ENCODE measurements around the gene SAMM50. TPM values are rescaled to one million over a fixed set of nuclear protein-coding genes. Genes with fewer than 3 reads are reported as not detected.

The SAMM50 gene
- polyA plus RNA-seq, 1 experiment, result 61.7 TPM

DNA sequence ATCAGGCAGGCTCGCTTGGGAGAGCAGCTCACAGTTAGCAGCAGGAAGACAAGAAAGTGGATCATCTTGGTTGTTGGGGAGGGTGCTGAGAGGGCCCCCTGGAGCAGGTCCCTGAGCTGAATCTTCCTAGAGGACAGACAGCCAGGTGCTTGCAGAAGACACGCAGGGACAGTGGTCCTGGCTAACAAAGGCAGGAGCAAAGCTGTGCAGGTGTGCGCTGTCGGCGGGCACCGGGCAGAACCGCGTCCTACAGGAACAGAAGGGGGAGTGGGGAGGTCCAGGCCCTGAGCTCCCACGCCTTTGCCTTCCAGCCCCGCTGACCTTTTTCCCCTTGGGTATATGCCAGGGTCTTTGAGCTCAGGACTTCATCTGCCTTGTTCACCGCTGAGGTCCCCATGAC lies 38.8 kb downstream of the SAMM50 start:
- Histone ChIP-seq H3K27ac (ENCODE audit: low read depth, low read length) (no peak overlapping the region), H3K27me3 (ENCODE audit: control insufficient read depth, insufficient read depth, low read length) (no peaks in the 10 kb centered on the region), H3K9me3 (ENCODE audit: control insufficient read depth, insufficient read depth, low read length) (no peaks in the 10 kb centered on the region), H3K4me3 (ENCODE audit: low read depth, low read length) (no peak overlapping the region)
- DNase-seq (ENCODE audit: low read depth, low spot score), result no peak
- ChIA-PET POLR2A (no interaction called here), CTCF (interaction anchor here (0.7 to 5.2 kb wide), 37 partner anchors 8 to 691 kb away, joined by 3 to 143 read pairs (median 5); no protein-coding TSS in a partner anchor)
- TF ChIP-seq, protein P1, sequence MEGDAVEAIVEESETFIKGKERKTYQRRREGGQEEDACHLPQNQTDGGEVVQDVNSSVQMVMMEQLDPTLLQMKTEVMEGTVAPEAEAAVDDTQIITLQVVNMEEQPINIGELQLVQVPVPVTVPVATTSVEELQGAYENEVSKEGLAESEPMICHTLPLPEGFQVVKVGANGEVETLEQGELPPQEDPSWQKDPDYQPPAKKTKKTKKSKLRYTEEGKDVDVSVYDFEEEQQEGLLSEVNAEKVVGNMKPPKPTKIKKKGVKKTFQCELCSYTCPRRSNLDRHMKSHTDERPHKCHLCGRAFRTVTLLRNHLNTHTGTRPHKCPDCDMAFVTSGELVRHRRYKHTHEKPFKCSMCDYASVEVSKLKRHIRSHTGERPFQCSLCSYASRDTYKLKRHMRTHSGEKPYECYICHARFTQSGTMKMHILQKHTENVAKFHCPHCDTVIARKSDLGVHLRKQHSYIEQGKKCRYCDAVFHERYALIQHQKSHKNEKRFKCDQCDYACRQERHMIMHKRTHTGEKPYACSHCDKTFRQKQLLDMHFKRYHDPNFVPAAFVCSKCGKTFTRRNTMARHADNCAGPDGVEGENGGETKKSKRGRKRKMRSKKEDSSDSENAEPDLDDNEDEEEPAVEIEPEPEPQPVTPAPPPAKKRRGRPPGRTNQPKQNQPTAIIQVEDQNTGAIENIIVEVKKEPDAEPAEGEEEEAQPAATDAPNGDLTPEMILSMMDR (IDR thresholded peaks at IDR 0.05; ENCODE audit: low read depth, low read length), result no peak

DNA sequence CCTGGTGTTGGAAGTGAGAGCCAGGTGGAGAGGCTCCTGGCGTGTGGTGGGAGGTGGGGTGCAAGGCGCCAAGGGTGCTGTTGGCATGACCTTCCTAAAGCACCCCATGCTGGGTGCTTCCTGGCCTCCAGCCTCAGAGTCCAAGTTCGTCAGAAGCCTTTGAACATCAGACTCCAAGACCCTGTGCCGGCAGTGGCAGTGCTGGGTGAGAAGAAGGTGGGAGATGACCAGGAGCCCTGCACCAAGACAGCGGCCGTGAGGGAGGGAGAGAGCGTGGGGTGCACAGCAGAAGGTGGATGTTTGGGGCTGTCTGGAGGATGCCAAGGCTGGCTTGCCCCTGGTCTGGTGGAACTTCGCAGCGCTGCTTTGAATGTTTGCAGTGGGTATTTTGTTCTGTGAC lies 39.2 kb downstream of the SAMM50 start:
- DNase-seq (ENCODE audit: low read depth, low spot score), result no peak
- H3K9me3 ChIP-seq (ENCODE audit: control insufficient read depth, insufficient read depth, low read length), result no peaks in the 10 kb centered on the region
- no peak overlapping the region for H3K4me3 ChIP-seq (ENCODE audit: low read depth, low read length)
- POLR2A ChIA-PET, result no interaction called here
- TF ChIP-seq, protein P1 (IDR thresholded peaks at IDR 0.05; ENCODE audit: low read depth, low read length), result no peak
- no peaks in the 10 kb centered on the region for H3K27me3 ChIP-seq (ENCODE audit: control insufficient read depth, insufficient read depth, low read length)
- H3K27ac ChIP-seq (ENCODE audit: low read depth, low read length), result no peak overlapping the region
- CTCF ChIA-PET, result interaction anchor here (1.2 to 5.2 kb wide), 9 partner anchors 10 to 691 kb away, joined by 3 to 143 read pairs (median 10); no protein-coding TSS in a partner anchor

DNA sequence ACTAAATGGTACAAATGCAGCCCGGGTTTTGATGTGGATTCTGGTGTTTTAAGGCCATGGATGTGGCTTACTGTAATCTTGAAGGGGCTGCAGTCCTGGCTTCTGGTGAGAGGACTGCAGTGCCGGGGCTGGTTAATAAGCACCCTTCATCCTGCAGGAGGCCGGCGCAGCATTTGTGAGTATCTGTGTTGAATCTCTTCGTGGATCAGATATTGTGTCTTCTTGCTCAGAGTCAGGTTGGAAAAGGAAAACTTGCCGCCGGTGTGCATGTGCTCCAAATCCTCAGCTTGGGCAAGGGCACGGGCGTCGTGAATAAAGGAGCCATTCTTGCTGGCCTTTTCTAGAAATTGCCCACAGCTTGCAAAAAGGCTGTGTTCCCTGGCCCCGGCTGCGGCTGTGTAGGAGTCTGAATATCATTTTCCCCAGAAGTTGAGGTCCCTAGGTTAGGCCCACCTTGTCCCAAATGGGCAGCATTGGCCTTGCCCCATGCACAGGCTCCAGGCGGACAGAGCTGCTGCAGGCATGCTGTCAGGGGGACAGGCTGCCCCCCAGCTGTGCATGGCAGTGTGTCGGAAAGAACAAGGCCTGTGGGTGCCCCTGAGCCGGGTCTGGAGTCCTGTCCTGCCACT lies 39.9 kb downstream of the SAMM50 start:
- TF ChIP-seq, protein P1 (IDR thresholded peaks at IDR 0.05; ENCODE audit: low read depth, low read length), result no peak
- H3K4me3 ChIP-seq (ENCODE audit: low read depth, low read length), result no peak overlapping the region
- ChIA-PET CTCF (interaction anchor here (1.8 to 5.2 kb wide), 3 partner anchors 90 to 631 kb away, joined by 5 to 143 read pairs (median 110); no protein-coding TSS in a partner anchor), POLR2A (no interaction called here)
- H3K27ac ChIP-seq (ENCODE audit: low read depth, low read length), result no peak overlapping the region
- no peaks in the 10 kb centered on the region for H3K9me3 ChIP-seq (ENCODE audit: control insufficient read depth, insufficient read depth, low read length)
- no peak for DNase-seq (ENCODE audit: low read depth, low spot score)
- H3K27me3 ChIP-seq (ENCODE audit: control insufficient read depth, insufficient read depth, low read length), result no peaks in the 10 kb centered on the region

DNA sequence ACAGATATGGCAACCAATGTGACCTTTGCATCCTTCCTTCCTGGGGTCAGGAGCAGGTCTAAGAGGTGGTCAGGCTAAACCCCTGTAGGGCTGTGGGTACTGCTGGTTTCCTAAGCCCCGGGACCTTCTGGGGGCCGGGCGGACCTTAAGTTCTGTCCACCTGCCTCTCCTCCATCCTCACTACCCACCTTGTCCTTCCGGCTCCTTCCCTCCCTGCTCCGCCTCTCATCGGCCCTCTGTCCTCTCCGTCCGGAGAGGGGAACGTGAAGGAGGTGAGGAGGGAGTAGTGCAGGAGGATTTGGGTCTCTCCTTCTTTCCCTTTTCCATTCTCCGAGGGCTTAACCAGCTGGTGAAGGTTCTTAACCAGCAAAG lies 40.5 kb downstream of the SAMM50 start:
- POLR2A ChIA-PET, result no interaction called here
- no peak overlapping the region for H3K4me3 ChIP-seq (ENCODE audit: low read depth, low read length)
- H3K27me3 ChIP-seq (ENCODE audit: control insufficient read depth, insufficient read depth, low read length), result no peaks in the 10 kb centered on the region
- H3K27ac ChIP-seq (ENCODE audit: low read depth, low read length), result no peak overlapping the region
- no peak for DNase-seq (ENCODE audit: low read depth, low spot score)
- TF ChIP-seq, protein P1 (IDR thresholded peaks at IDR 0.05; ENCODE audit: low read depth, low read length), result no peak
- no peaks in the 10 kb centered on the region for H3K9me3 ChIP-seq (ENCODE audit: control insufficient read depth, insufficient read depth, low read length)
- CTCF ChIA-PET, result interaction anchor here (5.2 kb wide), 1 partner anchor 630 kb away, joined by 143 read pairs; no protein-coding TSS in a partner anchor

DNA sequence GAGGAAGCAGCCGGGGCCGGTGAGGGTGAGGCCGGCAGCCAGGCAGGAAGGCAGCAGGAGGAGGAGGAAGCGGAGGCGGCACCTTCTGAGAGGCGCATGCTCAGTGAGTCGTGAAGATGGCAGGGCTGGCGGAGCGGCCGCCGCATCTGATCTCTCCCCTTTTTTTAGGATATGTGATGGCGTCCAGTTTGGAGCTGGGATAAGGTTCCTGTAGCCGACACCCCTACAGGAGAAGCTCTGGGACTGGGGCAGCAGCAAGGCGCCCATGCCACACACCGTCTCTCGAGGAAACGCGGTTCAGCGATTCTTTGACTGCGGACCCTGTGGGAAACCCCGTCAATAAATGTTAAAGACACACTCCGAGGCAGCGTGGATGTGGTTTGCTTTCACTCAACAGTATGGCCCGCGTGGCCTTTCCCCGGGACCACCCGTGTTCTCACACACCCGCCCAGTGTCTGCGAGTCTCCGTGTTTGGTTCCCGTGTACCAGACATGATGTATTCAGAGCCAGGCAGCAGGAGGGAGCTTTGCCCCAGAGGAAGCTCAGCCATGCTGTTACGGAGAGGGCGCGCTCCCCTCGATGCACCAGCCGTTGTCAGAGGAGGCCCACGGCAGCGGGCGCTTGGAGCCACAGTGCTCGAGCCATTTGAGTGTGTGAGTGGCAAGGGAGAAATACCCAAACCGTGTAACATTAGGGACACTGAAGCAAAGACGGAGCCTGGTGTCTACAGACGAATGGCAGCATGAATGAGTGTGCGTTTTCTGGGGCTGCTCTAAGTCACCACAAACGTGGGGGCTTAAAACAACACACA lies 41.1 kb downstream of the SAMM50 start:
- no peak for DNase-seq (ENCODE audit: low read depth, low spot score)
- Histone ChIP-seq H3K9me3 (ENCODE audit: control insufficient read depth, insufficient read depth, low read length) (no peaks in the 10 kb centered on the region), H3K27me3 (ENCODE audit: control insufficient read depth, insufficient read depth, low read length) (no peaks in the 10 kb centered on the region), H3K4me3 (ENCODE audit: low read depth, low read length) (no peak overlapping the region), H3K27ac (ENCODE audit: low read depth, low read length) (no peak overlapping the region)
- ChIA-PET CTCF (interaction anchor here (5.2 kb wide), 1 partner anchor 630 kb away, joined by 143 read pairs; no protein-coding TSS in a partner anchor), POLR2A (interaction anchor here (0.6 kb wide), 1 partner anchor 146 kb away, joined by 4 read pairs; no protein-coding TSS in a partner anchor)
- TF ChIP-seq, protein P1 (IDR thresholded peaks at IDR 0.05; ENCODE audit: low read depth, low read length), result no peak

All from AG04450 (cell line).